Keratinocyte (primary cell): ENCODE measurements around the gene TAF1A. TPM values are rescaled to one million over a fixed set of nuclear protein-coding genes. Genes with fewer than 3 reads are reported as not detected.
"Not testable (repeated sequence)": the region's sequence is repeated elsewhere in the genome, so short reads cannot be mapped to it uniquely, and the experiment has no call there.

Source experiments
- DNase-seq: peaks from one replicate; pipeline ENCODE4 v3.0.0-alpha.2; 2011; ENCODE audit warnings: low read depth, missing footprints, low spot score
- FAIRE-seq: peaks from 2 replicates; lab custom pipeline; 2011; peaks lifted over from hg19 to GRCh38; lab: Jason Lieb, UNC
- H2AFZ ChIP-seq: 2 replicates; pipeline ENCODE4 v1.6.0; 2012; ENCODE audit warnings: low read length, control low read depth, inconsistent platforms; ENCODE audit not compliant: control insufficient read depth
- H3K27ac ChIP-seq: 2 replicates; pipeline ENCODE4 v1.5.1; 2011; ENCODE audit warnings: low read length; ENCODE audit not compliant: control insufficient read depth, insufficient read depth
- H3K27me3 ChIP-seq: 3 replicates; pipeline ENCODE4 v1.6.0; 2011; ENCODE audit warnings: low read length; ENCODE audit not compliant: control insufficient read depth, insufficient read depth; ENCODE audit errors: extremely low read depth
- H3K36me3 ChIP-seq, 2 experiments: 2 replicates in 1 of 2; 3 replicates in 1 of 2; pipeline ENCODE4 v1.5.1; 2011; ENCODE audit warnings: low read length in 2 of 2, mild to moderate bottlenecking in 1 of 2; ENCODE audit not compliant: control insufficient read depth in 2 of 2, insufficient read depth in 2 of 2; ENCODE audit errors: extremely low read depth in 1 of 2
- H3K4me1 ChIP-seq: 3 replicates; pipeline ENCODE4 v1.5.1; 2011; ENCODE audit warnings: low read length; ENCODE audit not compliant: control insufficient read depth, insufficient read depth; ENCODE audit errors: extremely low read depth
- H3K4me2 ChIP-seq: 3 replicates; pipeline ENCODE4 v1.6.0; 2011; ENCODE audit warnings: low read depth, low read length; ENCODE audit not compliant: control insufficient read depth, insufficient read depth; ENCODE audit errors: extremely low read depth
- H3K4me3 ChIP-seq, 3 experiments: fragments of 200-600 bp in 1 of 3; sonication (generic) in 1 of 3; 2 replicates in 2 of 3; 3 replicates in 1 of 3; pipeline ENCODE4 v1.5.1; 2011 to 2016; ENCODE audit warnings: low read length in 3 of 3, mild to moderate bottlenecking in 3 of 3, control low read depth in 2 of 3, inconsistent platforms in 1 of 3, low read depth in 1 of 3, mixed read lengths in 1 of 3, mixed run types in 1 of 3, moderate library complexity in 1 of 3; ENCODE audit not compliant: control insufficient read depth in 2 of 3, insufficient read depth in 2 of 3; ENCODE audit errors: extremely low read depth in 1 of 3
- H3K79me2 ChIP-seq: 2 replicates; pipeline ENCODE4 v1.6.0; 2012; ENCODE audit warnings: low read length; ENCODE audit not compliant: control insufficient read depth, insufficient read depth
- H3K9ac ChIP-seq: 3 replicates; pipeline ENCODE4 v1.6.0; 2011; ENCODE audit warnings: low read length; ENCODE audit not compliant: control insufficient read depth, insufficient read depth; ENCODE audit errors: extremely low read depth
- H3K9me1 ChIP-seq: 3 replicates; pipeline ENCODE4 v1.6.0; 2011; ENCODE audit warnings: low read length; ENCODE audit not compliant: control insufficient read depth, insufficient read depth; ENCODE audit errors: extremely low read depth
- H3K9me3 ChIP-seq: 2 replicates; pipeline ENCODE4 v1.5.1; 2012; ENCODE audit warnings: low read depth, low read length; ENCODE audit not compliant: control insufficient read depth
- H4K20me1 ChIP-seq: 3 replicates; pipeline ENCODE4 v1.6.0; 2011; ENCODE audit warnings: low read length; ENCODE audit not compliant: control insufficient read depth, insufficient read depth; ENCODE audit errors: extremely low read depth
- EZH2 ChIP-seq: IDR thresholded peaks from one replicate; pipeline ENCODE4 v1.6.1; 2012; ENCODE audit warnings: inconsistent platforms, mild to moderate bottlenecking, low read length, moderate library complexity
- dilution Hi-C: fragments of 300-500 bp; cut with MboI; formaldehyde crosslinking; loops from one replicate; pipeline ENCODE4 v1.7.0; 2020; ENCODE audit warnings: low sequenced_read_pairs; ENCODE audit not compliant: extremely low pct_ligation_motif_present
- polyA plus RNA-seq, 5 experiments: library from polyadenylated mRNA; depleted of rRNA in 3 of 5; stranded (reverse) in 3 of 5; stranded (forward) in 1 of 5; unstranded in 1 of 5; fragments of >200 nt; gene quantifications; 1 replicate in 1 of 5; 2 replicates in 3 of 5; 3 replicates in 1 of 5; pipeline versions ENCODE4 v1.2.1 to v1.2.3, GENCODE V29; 2011 to 2012; ENCODE audit warnings: missing spikeins in 2 of 5, low read depth in 1 of 5, low replicate concordance in 1 of 5
- TF ChIP-seq, protein P1 (sequence below), 3 experiments: IDR thresholded peaks in 1 of 3; conservative IDR thresholded peaks in 1 of 3; optimal IDR thresholded peaks in 1 of 3; 2 replicates in 2 of 3; 3 replicates in 1 of 3; pipeline versions ENCODE3 to v1.5.1; 2011; ENCODE audit warnings: low read length in 3 of 3, mild to moderate bottlenecking in 3 of 3, moderate library complexity in 2 of 3, control low read depth in 1 of 3, inconsistent platforms in 1 of 3; ENCODE audit not compliant: insufficient read depth in 2 of 3; ENCODE audit errors: extremely low read depth in 1 of 3

The TAF1A gene
- polyA plus RNA-seq, 1 donor (not counting 4 experiments of a cell fraction or from before 2014, with no cell fraction given): 7.2 TPM

DNA sequence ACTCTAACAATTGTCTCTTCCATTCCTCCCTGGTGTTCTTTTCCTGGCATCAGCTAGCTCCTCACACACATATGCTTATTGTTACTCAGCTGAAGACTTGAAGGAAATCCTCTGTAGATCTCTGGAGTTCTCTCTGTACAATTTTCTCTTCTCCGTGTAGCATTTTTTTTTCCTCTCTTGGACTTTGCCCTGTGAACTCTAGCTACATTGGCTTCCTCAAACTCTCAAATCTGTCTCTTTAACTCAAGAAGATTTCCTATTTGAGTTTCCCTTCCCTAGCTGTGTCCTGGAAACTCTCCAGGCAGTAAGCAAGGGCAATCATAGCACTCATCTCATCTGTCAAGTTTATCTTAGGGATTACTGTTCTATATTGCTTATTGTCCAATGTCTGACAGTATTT, 23.9 kb upstream of the TAF1A start:
- Histone ChIP-seq H3K27ac (no peak overlapping the region), H3K9me1 (no peaks in the 10 kb centered on the region), H4K20me1 (no peaks in the 10 kb centered on the region), H3K79me2 (no peaks in the 10 kb centered on the region), H3K36me3 (no peaks in the 10 kb centered on the region), H3K4me2 (no peak overlapping the region), H3K4me1 (no peaks in the 10 kb centered on the region), H3K9ac (no peak overlapping the region), H2AFZ (no peak overlapping the region), H3K27me3 (peaks cover 3% of the 10 kb centered on the region), H3K4me3 (no peak overlapping the region), H3K9me3 (no peaks in the 10 kb centered on the region)
- DNase-seq (no peak), FAIRE-seq (no peak)
- dilution Hi-C loops: no loop called here
- no peak for TF ChIP-seq EZH2
- TF ChIP-seq, protein P1, sequence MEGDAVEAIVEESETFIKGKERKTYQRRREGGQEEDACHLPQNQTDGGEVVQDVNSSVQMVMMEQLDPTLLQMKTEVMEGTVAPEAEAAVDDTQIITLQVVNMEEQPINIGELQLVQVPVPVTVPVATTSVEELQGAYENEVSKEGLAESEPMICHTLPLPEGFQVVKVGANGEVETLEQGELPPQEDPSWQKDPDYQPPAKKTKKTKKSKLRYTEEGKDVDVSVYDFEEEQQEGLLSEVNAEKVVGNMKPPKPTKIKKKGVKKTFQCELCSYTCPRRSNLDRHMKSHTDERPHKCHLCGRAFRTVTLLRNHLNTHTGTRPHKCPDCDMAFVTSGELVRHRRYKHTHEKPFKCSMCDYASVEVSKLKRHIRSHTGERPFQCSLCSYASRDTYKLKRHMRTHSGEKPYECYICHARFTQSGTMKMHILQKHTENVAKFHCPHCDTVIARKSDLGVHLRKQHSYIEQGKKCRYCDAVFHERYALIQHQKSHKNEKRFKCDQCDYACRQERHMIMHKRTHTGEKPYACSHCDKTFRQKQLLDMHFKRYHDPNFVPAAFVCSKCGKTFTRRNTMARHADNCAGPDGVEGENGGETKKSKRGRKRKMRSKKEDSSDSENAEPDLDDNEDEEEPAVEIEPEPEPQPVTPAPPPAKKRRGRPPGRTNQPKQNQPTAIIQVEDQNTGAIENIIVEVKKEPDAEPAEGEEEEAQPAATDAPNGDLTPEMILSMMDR (optimal IDR thresholded peaks at IDR 0.05 in 1 of 3, IDR thresholded peaks at IDR 0.05 in 1 of 3, conservative IDR thresholded peaks at IDR 0.05 in 1 of 3; ENCODE audit: extremely low read depth in 1 of 3, insufficient read depth in 2 of 3, low read length in 3 of 3): no peak

DNA sequence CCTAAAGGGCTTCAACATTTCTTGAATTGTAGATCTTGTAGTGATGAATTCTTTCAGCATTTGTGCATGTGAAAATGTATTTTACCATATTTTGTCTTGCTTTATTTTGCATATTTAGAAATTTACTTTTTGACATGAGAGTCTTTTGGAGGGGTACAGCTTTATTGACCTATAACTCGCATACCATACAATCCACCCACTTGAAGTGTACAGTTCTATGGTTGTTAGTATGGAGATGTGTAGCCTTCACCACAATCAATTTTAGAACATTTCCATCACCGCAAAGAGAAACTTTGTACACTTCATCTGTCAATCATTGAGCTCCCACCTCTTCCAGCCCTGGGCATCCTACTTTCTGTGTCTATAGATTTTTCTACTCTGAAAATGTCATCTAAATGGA, 21.0 kb upstream of the TAF1A start:
- Histone ChIP-seq H3K36me3 (no peaks in the 10 kb centered on the region), H3K9me1 (no peaks in the 10 kb centered on the region), H3K9me3 (no peaks in the 10 kb centered on the region), H4K20me1 (no peaks in the 10 kb centered on the region), H3K79me2 (no peaks in the 10 kb centered on the region), H3K27me3 (peaks cover 3% of the 10 kb centered on the region), H3K4me2 (no peak overlapping the region), H2AFZ (no peak overlapping the region), H3K9ac (no peak overlapping the region), H3K4me1 (no peaks in the 10 kb centered on the region), H3K4me3 (no peak overlapping the region), H3K27ac (no peak overlapping the region)
- dilution Hi-C loops: no loop called here
- FAIRE-seq: no peak
- TF ChIP-seq EZH2: no peak
- TF ChIP-seq, protein P1 (optimal IDR thresholded peaks at IDR 0.05 in 1 of 3, IDR thresholded peaks at IDR 0.05 in 1 of 3, conservative IDR thresholded peaks at IDR 0.05 in 1 of 3; ENCODE audit: extremely low read depth in 1 of 3, insufficient read depth in 2 of 3, low read length in 3 of 3): no peak
- DNase-seq: no peak

DNA sequence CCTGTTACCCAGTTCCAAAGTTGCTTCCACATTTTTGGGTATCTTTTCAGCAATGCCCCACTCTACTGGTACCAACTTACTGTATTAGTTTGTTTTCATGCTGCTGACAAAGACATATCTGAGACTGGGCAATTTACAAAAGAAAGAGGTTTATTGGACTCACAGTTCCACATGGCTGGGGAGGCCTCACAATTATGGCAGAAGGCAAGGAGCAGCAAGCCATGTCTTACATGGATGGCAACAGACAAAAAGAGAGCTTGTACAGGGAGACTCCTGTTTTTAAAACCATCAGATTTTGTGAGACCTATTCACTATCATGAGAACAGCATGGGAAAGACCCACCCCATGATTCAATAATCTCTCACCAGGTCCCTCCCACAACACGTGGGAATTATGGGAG, 19.4 kb upstream of the TAF1A start:
- H3K9ac ChIP-seq, H3K9me3 ChIP-seq, H3K27ac ChIP-seq, H4K20me1 ChIP-seq, H3K36me3 ChIP-seq, H3K27me3 ChIP-seq, FAIRE-seq, DNase-seq, H3K4me3 ChIP-seq, dilution Hi-C loops, H3K79me2 ChIP-seq, H3K4me2 ChIP-seq, H3K9me1 ChIP-seq, H2AFZ ChIP-seq, H3K4me1 ChIP-seq: not testable (repeated sequence)
